K562 (cell line): ENCODE results near the gene PLCB4. TPM values are rescaled to one million over a fixed set of nuclear protein-coding genes. Genes with fewer than 3 reads are reported as not detected.

Source experiments
- ATAC-seq: fragments of 200-7000 bp; cut with Tn5 transposase; 3 replicates; pipeline ENCODE4 v1.9.1; 2020; ENCODE audit warnings: moderate library complexity
- BruUV-seq: library from RNA; stranded (reverse); fragments of 400-500 nt; replicated peaks from 2 replicates; lab custom pipeline; 2021; lab: Mats Ljungman, UMichigan
- CTCF ChIA-PET: fragments of 300-600 bp; formaldehyde crosslinking; extraction: SDS; loops from one replicate; lab custom pipeline; 2021; ENCODE audit warnings: low intra/inter-chr PET ratio; lab: Yijun Ruan, JAX
- POLR2A ChIA-PET: fragments of 300-600, 350-650 bp; sonication (Branson Sonifier 250); formaldehyde crosslinking; extraction: SDS; loops from one replicate; lab custom pipeline; 2021; ENCODE audit warnings: antibody characterized with exemption, inconsistent platforms; lab: Yijun Ruan, JAX
- DNase-seq, 4 experiments: peaks; one replicate each; pipeline versions ENCODE4 v3.0.0 to v3.0.0-alpha.2; 2011 to 2018; ENCODE audit warnings: low spot score in 3 of 4, mixed read lengths in 3 of 4; ENCODE audit errors: extremely low read depth in 1 of 4
- FAIRE-seq: peaks from 2 replicates; lab custom pipeline; 2011; peaks lifted over from hg19 to GRCh38; lab: Jason Lieb, UNC
- H2AFZ ChIP-seq: 2 replicates; pipeline ENCODE4 v1.6.0; 2011; ENCODE audit warnings: low read depth, low read length, control low read depth, inconsistent platforms
- H3K27ac ChIP-seq: fragments of 200-600 bp; 3 replicates; pipeline ENCODE4 v1.8.0; 2011; ENCODE audit warnings: low read depth, mild to moderate bottlenecking, control low read depth, inconsistent platforms, low read length, moderate library complexity, mixed read lengths; ENCODE audit errors: extremely low read depth
- H3K27me3 ChIP-seq, 2 experiments: fragments of 300-600 bp in 1 of 2; 2 replicates in 1 of 2; 3 replicates in 1 of 2; pipeline versions ENCODE4 v1.6.0 to v1.8.0; 2011; ENCODE audit warnings: inconsistent platforms in 2 of 2, low read length in 2 of 2, mild to moderate bottlenecking in 1 of 2, mixed read lengths in 1 of 2, moderate library complexity in 1 of 2; ENCODE audit not compliant: control insufficient read depth in 2 of 2, insufficient read depth in 2 of 2
- H3K36me3 ChIP-seq: fragments of 300-600 bp; 3 replicates; pipeline ENCODE4 v1.8.0; 2011; ENCODE audit warnings: mild to moderate bottlenecking, low read length, inconsistent platforms; ENCODE audit not compliant: control insufficient read depth, insufficient read depth
- H3K4me1 ChIP-seq, 2 experiments: fragments of 200-600 bp in 1 of 2; replicated peaks in 1 of 2; 2 replicates in 1 of 2; 3 replicates in 1 of 2; pipeline versions ENCODE4 v1.5.1 to v1.8.0; 2011; ENCODE audit warnings: inconsistent platforms in 2 of 2, low read length in 2 of 2, mild to moderate bottlenecking in 1 of 2, mixed read lengths in 1 of 2, moderate library complexity in 1 of 2; ENCODE audit not compliant: control insufficient read depth in 2 of 2, insufficient read depth in 2 of 2
- H3K4me2 ChIP-seq: 2 replicates; pipeline ENCODE4 v1.6.1; 2011; ENCODE audit warnings: low read length, control low read depth, inconsistent platforms, mixed read lengths; ENCODE audit not compliant: insufficient read depth
- H3K4me3 ChIP-seq: fragments of 200-600 bp; sonication (generic), shearing (Covaris generic); 2 replicates; pipeline ENCODE4 v1.5.1; 2016; ENCODE audit warnings: control low read depth, inconsistent platforms
- H3K79me2 ChIP-seq: fragments of 200-600 bp; 3 replicates; pipeline ENCODE4 v1.8.0; 2011; ENCODE audit warnings: low read length, inconsistent platforms; ENCODE audit not compliant: control insufficient read depth, insufficient read depth
- H3K9ac ChIP-seq, 2 experiments: 2 replicates each; pipeline versions ENCODE4 v1.6.0 to v1.6.1; 2011; ENCODE audit warnings: low read depth in 2 of 2, low read length in 2 of 2, control low read depth in 1 of 2, inconsistent platforms in 1 of 2, mild to moderate bottlenecking in 1 of 2, mixed read lengths in 1 of 2; ENCODE audit not compliant: insufficient read depth in 1 of 2
- H3K9me1 ChIP-seq: one replicate; pipeline ENCODE4 v1.6.0; 2011; ENCODE audit warnings: inconsistent platforms, mild to moderate bottlenecking, low read length, moderate library complexity; ENCODE audit not compliant: control insufficient read depth, insufficient read depth
- H3K9me3 ChIP-seq: replicated peaks from 2 replicates; pipeline ENCODE4 v1.5.1; 2011; ENCODE audit warnings: low read depth, low read length, inconsistent platforms; ENCODE audit not compliant: control insufficient read depth, insufficient read depth
- H4K20me1 ChIP-seq: replicated peaks from 2 replicates; pipeline ENCODE4 v1.6.1; 2011; ENCODE audit warnings: low read length, inconsistent platforms, mixed read lengths; ENCODE audit not compliant: control insufficient read depth, insufficient read depth
- BACH1 ChIP-seq: fragments of 200-800 bp; sonication (Bioruptor generic); IDR thresholded peaks from 2 replicates; pipeline ENCODE4 v1.6.1; 2016; ENCODE audit warnings: missing genetic modification characterization, missing compliant biosample characterization
- ELK1 ChIP-seq: sonication (generic); formaldehyde crosslinking; IDR thresholded peaks from 2 replicates; pipeline ENCODE4 v1.8.1; 2022; ENCODE audit warnings: missing genetic modification reagents
- NONO ChIP-seq, 2 experiments: fragments of 200-400 bp in 1 of 2; fragments of 450-650 bp in 1 of 2; formaldehyde crosslinking in 1 of 2; IDR thresholded peaks; 2 replicates each; pipeline ENCODE4 v1.6.1; 2017; ENCODE audit warnings: low read depth in 2 of 2, mild to moderate bottlenecking in 2 of 2, moderate library complexity in 2 of 2, low read length in 1 of 2
- POLR2G ChIP-seq: fragments of 200-400 bp; formaldehyde crosslinking; IDR thresholded peaks from 2 replicates; pipeline ENCODE4 v1.6.1; 2017; ENCODE audit warnings: low read depth, mild to moderate bottlenecking, antibody characterized with exemption, low read length, moderate library complexity
- TFE3 ChIP-seq: fragments of 450-650 bp; formaldehyde crosslinking; IDR thresholded peaks from 2 replicates; pipeline ENCODE4 v1.4.0; 2020; ENCODE audit warnings: mild to moderate bottlenecking, mixed read lengths
- THRAP3 ChIP-seq: fragments of 450-650 bp; IDR thresholded peaks from 2 replicates; pipeline ENCODE4 v1.6.1; 2016; ENCODE audit warnings: mild to moderate bottlenecking, inconsistent platforms, borderline replicate concordance
- ZBTB49 ChIP-seq: sonication (generic); formaldehyde crosslinking; IDR thresholded peaks from 2 replicates; pipeline ENCODE4 v1.8.0; 2022; ENCODE audit warnings: missing genetic modification reagents, mild to moderate bottlenecking, borderline replicate concordance
- whole genome bisulfite sequencing: fragments of 100-300 bp; shearing (Covaris generic); methylation state at CpG from one replicate; pipeline ENCODE4 v1.1.6; 2016; ENCODE audit warnings: low coverage, mixed read lengths; ENCODE audit not compliant: insufficient coverage; ENCODE audit errors: missing lambda C conversion rate; 5-methylcytosine and 5-hydroxymethylcytosine counted together
- in situ Hi-C: fragments of 300-500 bp; cut with MboI; formaldehyde crosslinking; loops from 4 replicates; pipeline ENCODE4 v1.15.0; 2018; ENCODE audit warnings: inconsistent platforms, mixed read lengths
- intact Hi-C: fragments of 100-400 bp; cut with micrococcal nuclease; formaldehyde crosslinking; loops from 2 replicates; pipeline ENCODE4 v1.14.2; 2022
- polyA plus RNA-seq, 8 experiments: library from polyadenylated mRNA; depleted of rRNA in 4 of 8; stranded (reverse) in 5 of 8; unstranded in 3 of 8; fragments of >200 nt; fragmentation: Nextera tagmentation in 2 of 8; fragmentation: Illumina TruSeq in 1 of 8; extraction: Ambion mirVana in 2 of 8; extraction: Trizol in 1 of 8; gene quantifications; 2 replicates each; pipeline versions ENCODE4 v1.2.1 to v1.2.3, GENCODE V29; 2011 to 2014; ENCODE audit warnings: inconsistent platforms in 1 of 8, missing spikeins in 1 of 8
- total RNA-seq, 7 experiments: library from RNA; depleted of rRNA in 6 of 7; stranded (reverse); fragments of >200 nt in 6 of 7; fragmentation: Illumina TruSeq in 2 of 7; extraction: Trizol in 2 of 7; gene quantifications; 2 replicates each; pipeline versions ENCODE4 v1.2.1 to v1.2.3, GENCODE V29; 2011 to 2021; ENCODE audit warnings: low replicate concordance in 1 of 7

PLCB4 gene
- total and polyA plus RNA-seq, 9 of the 15 experiments (the other 6 are each of a cell fraction or from before 2014, with no cell fraction given): 0.20 to 2.9 (median 0.52) TPM

GRCh38 chr20:9518576-9519175, 449.8 kb downstream of the PLCB4 start:
- 0% methylated on average over 6 of the region's 8 CpGs for WGBS
- H3K9ac ChIP-seq: no peak overlapping the region
- no TSS peak for BruUV-seq
- no peaks in the 10 kb centered on the region; a peak in 1 of 5 replicates for H3K27me3 ChIP-seq
- ChIA-PET CTCF (no interaction called here), POLR2A (no interaction called here)
- FAIRE-seq: no peak
- no peak overlapping the region for H3K27ac ChIP-seq
- no peak for ATAC-seq
- DNase-seq: no peak
- in situ Hi-C loops: no loop called here
- no peaks in the 10 kb centered on the region for H3K9me3 ChIP-seq
- no peak overlapping the region for H3K4me2 ChIP-seq
- H3K79me2 ChIP-seq: no peaks in the 10 kb centered on the region
- no peaks in the 10 kb centered on the region for H3K4me1 ChIP-seq
- no peaks in the 10 kb centered on the region for H3K9me1 ChIP-seq
- H4K20me1 ChIP-seq: no peaks in the 10 kb centered on the region
- H2AFZ ChIP-seq: no peak overlapping the region
- H3K4me3 ChIP-seq: no peak overlapping the region
- intact Hi-C loops: no loop called here
- H3K36me3 ChIP-seq: no peaks in the 10 kb centered on the region
- TF ChIP-seq NONO (IDR thresholded peaks at IDR 0.05; ENCODE audit: low read depth in 2 of 2, low read length in 1 of 2) (no peak), ELK1 (no peak), TFE3 (no peak), POLR2G (no peak), ZBTB49 (CRISPR knock-in tag) (no peak), BACH1 (no peak), THRAP3 (no peak)
